HG03432 (cell line): ENCODE measurements around the gene CYFIP1.
A peak's percentile ranks its signal among the peaks of the same experiment; 100 is the strongest.

Source experiments
- ATAC-seq: cut with Tn5 transposase; IDR thresholded peaks from one replicate; pipeline ENCODE4 v1.9.1; 2021; ENCODE audit warnings: mild to moderate bottlenecking, moderate library complexity; ENCODE audit not compliant: unreplicated experiment

The CYFIP1 gene

GRCh38 chr15:22922003-22922402 is 58.2 kb downstream of the CYFIP1 start:
- no peak for ATAC-seq

GRCh38 chr15:22919171-22919570 is 61.0 kb downstream of the CYFIP1 start:
- ATAC-seq, result no peak

- ATAC-seq, result no peak
Measured at GRCh38 chr15:22918596-22919140, 61.5 kb downstream of the CYFIP1 start.

GRCh38 chr15:22918056-22918455 is 62.1 kb downstream of the CYFIP1 start:
- no peak for ATAC-seq

- ATAC-seq, result no peak
Measured at GRCh38 chr15:22917556-22917955, 62.6 kb downstream of the CYFIP1 start.

GRCh38 chr15:22916606-22917350 is 63.4 kb downstream of the CYFIP1 start:
- no peak for ATAC-seq

GRCh38 chr15:22915866-22916515 is 64.2 kb downstream of the CYFIP1 start:
- no peak for ATAC-seq

- no peak for ATAC-seq
Measured at GRCh38 chr15:22913646-22914380, 66.4 kb downstream of the CYFIP1 start.

- no peak for ATAC-seq
Measured at GRCh38 chr15:22912256-22912655, 67.9 kb downstream of the CYFIP1 start.

GRCh38 chr15:22911306-22911705 is 68.9 kb downstream of the CYFIP1 start:
- no peak for ATAC-seq

- ATAC-seq, result no peak
Measured at GRCh38 chr15:22908830-22909229, 71.3 kb downstream of the CYFIP1 start.

GRCh38 chr15:22907161-22907950 is 72.8 kb downstream of the CYFIP1 start:
- no peak for ATAC-seq

GRCh38 chr15:22904736-22905135 is 75.4 kb downstream of the CYFIP1 start:
- ATAC-seq, result no peak

- ATAC-seq, result no peak
Measured at GRCh38 chr15:22903961-22904534, 76.1 kb downstream of the CYFIP1 start.

- no peak for ATAC-seq
Measured at GRCh38 chr15:22903427-22903826, 76.7 kb downstream of the CYFIP1 start.

GRCh38 chr15:22902981-22903380 is 77.2 kb downstream of the CYFIP1 start:
- ATAC-seq, result no peak

- no peak for ATAC-seq
Measured at GRCh38 chr15:22902578-22902977, 77.6 kb downstream of the CYFIP1 start.

GRCh38 chr15:22902046-22902445 is 78.1 kb downstream of the CYFIP1 start:
- ATAC-seq, result no peak

- peak; percentile 88 for ATAC-seq
Measured at GRCh38 chr15:22895465-22896190, 84.5 kb downstream of the CYFIP1 start.

- no peak for ATAC-seq
Measured at GRCh38 chr15:22893881-22894280, 86.3 kb downstream of the CYFIP1 start.
